ENCODE results near the gene MPHOSPH8. TPM values are rescaled to one million over a fixed set of nuclear protein-coding genes. Genes with fewer than 3 reads are reported as not detected.
"Not testable (repeated sequence)": the region's sequence is repeated elsewhere in the genome, so short reads cannot be mapped to it uniquely, and the experiment has no call there.

The MPHOSPH8 gene
- total RNA-seq, 1 donor from 2014 or later: 29.5 TPM

GRCh38 chr13:19695829-19696228 is 62.4 kb downstream of the MPHOSPH8 start:
- H3K36me3 Mint-ChIP-seq (ENCODE audit: insufficient read depth): peaks cover 18% of the 10 kb centered on the region
- DNase-seq (ENCODE audit: low spot score, unreplicated experiment): no peak
- TF ChIP-seq CTCF (IDR thresholded peaks at IDR 0.05; ENCODE audit: unreplicated experiment): no peak
- no peaks in the 10 kb centered on the region for H3K27me3 Mint-ChIP-seq
- H3K4me1 Mint-ChIP-seq (ENCODE audit: low read depth): peaks cover 12% of the 10 kb centered on the region
- peaks cover 11% of the 10 kb centered on the region for H3K9me3 Mint-ChIP-seq (ENCODE audit: low read depth)
- H3K27ac Mint-ChIP-seq: no peak overlapping the region
- H3K4me3 Mint-ChIP-seq (ENCODE audit: low read depth): no peak overlapping the region

- not testable (repeated sequence) for H3K4me3 Mint-ChIP-seq (ENCODE audit: low read depth); H3K27me3 Mint-ChIP-seq; H3K4me1 Mint-ChIP-seq (ENCODE audit: low read depth); H3K9me3 Mint-ChIP-seq (ENCODE audit: low read depth); DNase-seq (ENCODE audit: low spot score, unreplicated experiment); H3K36me3 Mint-ChIP-seq (ENCODE audit: insufficient read depth); H3K27ac Mint-ChIP-seq
Observed at GRCh38 chr13:19700963-19701362, 67.5 kb downstream of the MPHOSPH8 start.

- not testable (repeated sequence) for DNase-seq (ENCODE audit: low spot score, unreplicated experiment); H3K4me3 Mint-ChIP-seq (ENCODE audit: low read depth); H3K4me1 Mint-ChIP-seq (ENCODE audit: low read depth); H3K27me3 Mint-ChIP-seq; H3K36me3 Mint-ChIP-seq (ENCODE audit: insufficient read depth); H3K9me3 Mint-ChIP-seq (ENCODE audit: low read depth); H3K27ac Mint-ChIP-seq
Observed at GRCh38 chr13:19701619-19702018, 68.2 kb downstream of the MPHOSPH8 start.

- H3K4me3 Mint-ChIP-seq (ENCODE audit: low read depth); H3K36me3 Mint-ChIP-seq (ENCODE audit: insufficient read depth): not testable (repeated sequence)
Observed at GRCh38 chr13:19704256-19704655, 70.8 kb downstream of the MPHOSPH8 start.

GRCh38 chr13:19709039-19709438 is 75.6 kb downstream of the MPHOSPH8 start:
- H3K27me3 Mint-ChIP-seq; H3K36me3 Mint-ChIP-seq (ENCODE audit: insufficient read depth); H3K27ac Mint-ChIP-seq; H3K4me1 Mint-ChIP-seq (ENCODE audit: low read depth); H3K4me3 Mint-ChIP-seq (ENCODE audit: low read depth); H3K9me3 Mint-ChIP-seq (ENCODE audit: low read depth); DNase-seq (ENCODE audit: low spot score, unreplicated experiment): not testable (repeated sequence)

More at GRCh38 chr13:19704256-19704655, 70.8 kb downstream of the MPHOSPH8 start:
- H3K27me3 Mint-ChIP-seq; H3K27ac Mint-ChIP-seq; H3K9me3 Mint-ChIP-seq (ENCODE audit: low read depth); DNase-seq (ENCODE audit: low spot score, unreplicated experiment); H3K4me1 Mint-ChIP-seq (ENCODE audit: low read depth): not testable (repeated sequence)

- H3K9me3 Mint-ChIP-seq (ENCODE audit: low read depth); H3K27me3 Mint-ChIP-seq; H3K36me3 Mint-ChIP-seq (ENCODE audit: insufficient read depth); H3K4me1 Mint-ChIP-seq (ENCODE audit: low read depth); H3K4me3 Mint-ChIP-seq (ENCODE audit: low read depth); DNase-seq (ENCODE audit: low spot score, unreplicated experiment); H3K27ac Mint-ChIP-seq: not testable (repeated sequence)
Observed at GRCh38 chr13:19709782-19710181, 76.3 kb downstream of the MPHOSPH8 start.

- H3K27ac Mint-ChIP-seq: no peak overlapping the region
- no peaks in the 10 kb centered on the region for H3K27me3 Mint-ChIP-seq
- H3K4me1 Mint-ChIP-seq (ENCODE audit: low read depth): peaks cover 4% of the 10 kb centered on the region
- H3K36me3 Mint-ChIP-seq (ENCODE audit: insufficient read depth): peaks cover 4% of the 10 kb centered on the region
- no peak for DNase-seq (ENCODE audit: low spot score, unreplicated experiment)
- TF ChIP-seq CTCF (IDR thresholded peaks at IDR 0.05; ENCODE audit: unreplicated experiment): no peak
- no peak overlapping the region for H3K4me3 Mint-ChIP-seq (ENCODE audit: low read depth)
- no peaks in the 10 kb centered on the region for H3K9me3 Mint-ChIP-seq (ENCODE audit: low read depth)
Observed at GRCh38 chr13:19713186-19713965, 79.9 kb downstream of the MPHOSPH8 start.

- DNase-seq (ENCODE audit: low spot score, unreplicated experiment): no peak
- Mint-ChIP-seq H3K27me3 (no peaks in the 10 kb centered on the region), H3K9me3 (ENCODE audit: low read depth) (no peaks in the 10 kb centered on the region), H3K27ac (peak overlapping the region; percentile 26), H3K4me3 (ENCODE audit: low read depth) (no peak overlapping the region), H3K4me1 (ENCODE audit: low read depth) (peaks cover 7% of the 10 kb centered on the region), H3K36me3 (ENCODE audit: insufficient read depth) (peaks cover 14% of the 10 kb centered on the region)
- no peak for TF ChIP-seq CTCF (IDR thresholded peaks at IDR 0.05; ENCODE audit: unreplicated experiment)
Observed at GRCh38 chr13:19720039-19720438, 86.6 kb downstream of the MPHOSPH8 start.
